SK-N-MC (cell line): ENCODE data around the gene GPX4.

Source experiments
- DNase-seq: peaks from one replicate; pipeline ENCODE4 v3.0.0-alpha.2; 2011; ENCODE audit warnings: low read depth, low spot score
- H3K27ac ChIP-seq: fragments of 200-600 bp; sonication (generic); 2 replicates; pipeline ENCODE4 v1.5.1; 2016; ENCODE audit warnings: mixed run types
- H3K36me3 ChIP-seq: fragments of 200-600 bp; sonication (generic); 2 replicates; pipeline ENCODE4 v1.6.1; 2017; ENCODE audit warnings: antibody characterized with exemption, low read length, mixed read lengths; ENCODE audit not compliant: insufficient read depth
- H3K4me3 ChIP-seq: fragments of 200-600 bp; sonication (generic); 2 replicates; pipeline ENCODE4 v1.5.1; 2016
- H3K9ac ChIP-seq: fragments of 200-600 bp; sonication (generic); 2 replicates; pipeline ENCODE4 v1.8.0; 2017; ENCODE audit warnings: mixed run types, mixed read lengths; ENCODE audit not compliant: insufficient read length
- H3K9me3 ChIP-seq: fragments of 200-600 bp; sonication (generic); 2 replicates; pipeline ENCODE4 v1.6.1; 2017; ENCODE audit warnings: low read depth, mild to moderate bottlenecking, antibody characterized with exemption, low read length, moderate library complexity, mixed read lengths
- EZH2 ChIP-seq: fragments of 200-600 bp; sonication (generic); IDR thresholded peaks from one replicate; pipeline ENCODE4 v1.6.1; 2017; ENCODE audit warnings: antibody characterized with exemption
- FOXP2 ChIP-seq: optimal IDR thresholded peaks from 2 replicates; pipeline ENCODE3; 2011; ENCODE audit warnings: mild to moderate bottlenecking, moderate library complexity; ENCODE audit not compliant: insufficient read depth; ENCODE audit errors: extremely low read length, control extremely low read depth
- POLR2AphosphoS5 ChIP-seq: IDR thresholded peaks from 2 replicates; pipeline ENCODE4 v1.6.1; 2012; ENCODE audit warnings: mild to moderate bottlenecking, low read depth, low read length, borderline replicate concordance

The GPX4 gene

DNA sequence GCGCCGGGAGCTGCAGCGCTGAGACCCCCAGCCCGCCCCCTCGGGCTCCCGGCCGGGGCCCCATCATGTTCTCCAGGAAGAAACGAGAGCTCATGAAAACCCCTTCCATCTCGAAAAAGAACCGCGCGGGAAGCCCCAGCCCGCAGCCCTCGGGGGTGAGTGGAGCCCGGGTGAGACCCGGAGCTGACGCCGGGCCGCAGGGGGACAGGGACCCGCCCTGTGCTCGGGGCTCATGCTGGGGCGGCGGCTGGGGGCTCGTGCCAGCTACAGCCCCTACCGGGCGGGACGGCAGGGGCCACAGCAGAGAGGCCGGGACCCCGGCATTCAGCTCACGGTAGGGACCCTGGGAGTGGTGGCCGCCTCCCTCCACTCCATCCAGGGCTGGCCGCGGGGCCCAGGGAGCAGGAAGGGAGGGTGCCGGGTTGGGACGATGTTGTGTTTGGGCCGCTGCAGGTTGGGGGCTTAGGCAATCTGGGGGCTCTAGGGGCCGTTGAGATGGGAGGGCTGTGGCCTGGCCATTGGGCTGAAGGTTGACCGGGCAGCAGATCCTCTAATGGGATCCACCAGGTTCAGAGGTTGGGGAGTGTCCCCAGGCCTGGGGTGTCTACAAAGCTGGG is 36.3 kb upstream of the GPX4 start:
- no peak overlapping the region for H3K27ac ChIP-seq

DNA sequence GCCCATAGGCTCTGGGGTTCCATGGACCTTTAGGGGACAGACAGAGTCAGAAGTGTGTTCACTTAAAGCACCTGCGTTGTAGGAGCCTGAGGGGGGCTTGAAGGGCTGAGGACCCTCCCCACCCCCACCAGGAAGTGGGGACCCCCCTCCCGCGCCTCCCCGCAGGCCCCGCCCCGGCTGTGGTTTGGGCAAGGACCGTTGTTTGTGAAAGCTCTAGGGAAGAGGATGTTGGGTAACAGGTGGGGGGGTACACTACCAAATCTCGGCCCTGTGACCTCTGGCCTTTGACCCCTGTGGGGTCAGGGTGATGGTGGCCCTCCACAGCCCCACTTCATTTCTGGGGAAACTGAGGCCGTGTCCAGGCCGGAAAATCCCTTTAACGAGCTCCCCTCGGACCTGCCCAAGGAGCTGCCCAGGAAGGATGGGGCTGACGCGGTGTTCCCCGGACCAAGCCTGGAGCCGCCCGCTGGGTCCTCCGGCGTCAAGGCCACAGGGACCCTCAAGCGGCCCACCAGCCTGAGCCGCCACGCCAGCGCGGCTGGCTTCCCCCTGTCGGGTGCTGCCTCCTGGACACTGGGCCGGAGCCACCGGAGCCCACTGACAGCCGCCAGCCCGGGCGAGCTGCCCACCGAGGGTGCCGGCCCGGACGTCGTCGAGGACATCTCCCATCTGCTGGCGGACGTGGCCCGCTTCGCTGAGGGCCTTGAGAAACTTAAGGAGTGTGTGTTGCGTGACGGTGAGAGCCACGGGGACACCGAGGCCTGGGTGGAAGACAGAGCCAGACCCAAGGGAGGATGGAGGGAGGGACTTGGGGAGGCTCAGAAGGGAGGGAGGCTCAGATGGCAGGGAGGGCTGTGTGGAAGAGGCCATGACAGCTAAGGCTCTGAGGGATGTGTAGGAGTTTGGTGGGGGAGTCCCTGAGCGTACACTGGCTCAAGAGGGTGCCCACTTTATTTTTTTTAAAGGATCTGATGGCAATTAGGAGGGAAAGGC is 35.5 kb upstream of the GPX4 start:
- Histone ChIP-seq H3K36me3 (no peaks in the 10 kb centered on the region), H3K9ac (no peak overlapping the region), H3K27ac (no peak overlapping the region), H3K9me3 (no peaks in the 10 kb centered on the region), H3K4me3 (peak overlapping the region; percentile 85)
- no peak for DNase-seq
- TF ChIP-seq FOXP2 (no peak), POLR2AphosphoS5 (no peak), EZH2 (no peak)

More for the DNA sequence above, 36.3 kb upstream of the GPX4 start:
- no peak for DNase-seq
- Histone ChIP-seq H3K9me3 (no peaks in the 10 kb centered on the region), H3K4me3 (peak overlapping the region; percentile 85), H3K9ac (peak overlapping the region; percentile 37), H3K36me3 (no peaks in the 10 kb centered on the region)
- TF ChIP-seq POLR2AphosphoS5 (no peak), FOXP2 (no peak), EZH2 (no peak)

DNA sequence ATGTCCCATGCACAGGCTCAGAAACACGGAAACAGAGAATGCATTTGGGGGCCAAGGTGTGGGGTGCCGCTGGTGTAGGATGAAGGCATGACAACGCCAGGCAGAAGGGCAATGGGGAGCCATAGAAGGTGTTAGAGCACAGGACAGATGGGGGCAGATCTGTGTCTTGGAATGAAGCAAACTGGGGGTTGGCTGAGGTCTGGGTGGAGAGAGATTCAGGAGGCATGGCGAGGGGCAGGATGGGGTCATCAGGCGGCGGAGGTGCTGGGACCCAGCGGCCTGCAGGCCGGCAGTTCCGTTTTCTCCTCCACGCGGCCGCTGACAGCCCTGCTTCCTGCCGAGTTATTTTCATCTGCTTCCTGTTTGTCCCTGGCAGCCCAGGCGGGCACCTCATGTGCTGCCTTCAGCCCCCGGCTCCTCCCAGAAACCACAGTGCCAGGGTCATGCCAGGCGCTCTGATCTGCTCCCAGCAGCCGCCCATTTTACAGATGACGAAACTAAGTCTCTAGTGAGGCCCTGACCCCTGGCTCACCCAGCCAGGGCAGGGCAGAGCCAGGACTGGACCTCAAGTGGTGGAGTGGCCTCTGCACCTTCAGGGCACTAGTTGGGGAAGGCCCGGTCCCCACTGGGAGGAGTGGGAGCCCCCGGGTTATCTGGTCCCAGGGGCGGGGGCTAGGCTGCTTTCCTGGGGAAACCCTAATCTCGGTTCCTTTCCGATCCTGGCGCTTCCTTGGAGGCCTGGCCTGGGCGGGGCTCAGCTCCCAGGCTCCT is 34.6 kb upstream of the GPX4 start:
- DNase-seq = no peak
- Histone ChIP-seq H3K9me3 (no peaks in the 10 kb centered on the region), H3K4me3 (no peak overlapping the region), H3K27ac (no peak overlapping the region), H3K36me3 (no peaks in the 10 kb centered on the region), H3K9ac (no peak overlapping the region)
- TF ChIP-seq EZH2 (no peak), POLR2AphosphoS5 (no peak), FOXP2 (no peak)

DNA sequence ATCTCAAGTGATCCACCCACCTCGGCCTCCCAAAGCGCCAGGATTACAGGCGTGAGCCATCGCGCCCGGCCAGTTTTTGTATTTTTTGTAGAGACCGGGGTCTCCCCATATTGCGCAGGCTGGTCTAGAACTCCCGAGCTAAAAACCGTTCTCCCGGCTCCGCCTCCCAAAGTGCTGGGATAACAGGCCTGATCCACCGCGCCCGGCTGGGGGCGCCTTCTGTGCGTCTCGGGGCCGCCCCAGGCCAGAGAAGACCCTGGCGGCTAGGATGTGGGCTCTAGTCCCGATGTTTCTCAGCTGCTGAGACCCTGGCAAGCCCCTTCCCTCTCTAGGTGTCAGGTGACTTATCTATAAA is 33.2 kb upstream of the GPX4 start:
- Histone ChIP-seq H3K9me3 (no peaks in the 10 kb centered on the region), H3K36me3 (no peaks in the 10 kb centered on the region), H3K27ac (no peak overlapping the region), H3K9ac (no peak overlapping the region), H3K4me3 (peak overlapping the region; percentile 49)
- DNase-seq = no peak
- TF ChIP-seq POLR2AphosphoS5 (no peak), FOXP2 (no peak), EZH2 (no peak)

DNA sequence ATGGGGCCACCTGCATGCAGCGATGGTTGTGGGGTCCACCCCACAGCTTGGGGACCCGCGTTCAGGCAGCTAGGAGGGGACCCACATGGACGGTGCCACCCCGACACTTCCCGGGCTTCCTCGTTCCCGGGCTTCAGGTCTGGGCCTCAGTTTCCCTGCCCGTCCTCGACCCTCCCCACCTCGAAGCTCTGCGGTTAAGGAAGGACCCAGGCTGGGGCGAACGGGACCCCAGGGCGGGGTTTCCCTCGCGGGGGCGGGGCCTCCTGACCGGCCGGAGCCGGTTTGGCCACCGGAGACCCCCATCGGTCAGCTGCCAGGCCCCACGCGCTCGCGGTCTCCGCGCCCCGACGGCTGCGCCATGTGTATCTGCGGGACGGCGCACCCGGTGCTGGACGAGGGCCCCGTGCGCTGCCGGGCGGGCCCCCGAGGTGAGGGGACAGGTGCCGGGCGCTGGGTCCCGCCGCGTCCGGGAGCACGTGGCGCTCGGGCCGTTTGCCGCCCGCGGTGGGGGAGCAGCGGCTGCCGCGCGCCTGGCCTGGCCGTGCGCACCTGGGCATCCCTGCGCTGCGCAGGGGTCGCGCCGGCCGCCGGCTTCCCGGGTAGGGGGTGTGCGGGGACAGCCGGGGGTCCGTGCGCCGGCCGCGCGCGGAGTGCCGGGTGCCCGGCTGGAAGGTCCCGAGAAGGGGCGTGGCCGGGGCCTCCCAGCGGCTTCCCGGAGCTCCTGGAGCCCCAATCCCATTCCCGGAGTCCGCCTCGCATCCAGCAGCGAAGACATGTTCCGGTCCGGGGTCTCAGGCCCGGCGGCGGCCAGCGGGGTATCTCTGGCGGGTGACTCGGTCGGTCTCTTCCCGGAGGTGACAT is 32.6 kb upstream of the GPX4 start:
- H3K36me3 ChIP-seq = no peaks in the 10 kb centered on the region

DNA sequence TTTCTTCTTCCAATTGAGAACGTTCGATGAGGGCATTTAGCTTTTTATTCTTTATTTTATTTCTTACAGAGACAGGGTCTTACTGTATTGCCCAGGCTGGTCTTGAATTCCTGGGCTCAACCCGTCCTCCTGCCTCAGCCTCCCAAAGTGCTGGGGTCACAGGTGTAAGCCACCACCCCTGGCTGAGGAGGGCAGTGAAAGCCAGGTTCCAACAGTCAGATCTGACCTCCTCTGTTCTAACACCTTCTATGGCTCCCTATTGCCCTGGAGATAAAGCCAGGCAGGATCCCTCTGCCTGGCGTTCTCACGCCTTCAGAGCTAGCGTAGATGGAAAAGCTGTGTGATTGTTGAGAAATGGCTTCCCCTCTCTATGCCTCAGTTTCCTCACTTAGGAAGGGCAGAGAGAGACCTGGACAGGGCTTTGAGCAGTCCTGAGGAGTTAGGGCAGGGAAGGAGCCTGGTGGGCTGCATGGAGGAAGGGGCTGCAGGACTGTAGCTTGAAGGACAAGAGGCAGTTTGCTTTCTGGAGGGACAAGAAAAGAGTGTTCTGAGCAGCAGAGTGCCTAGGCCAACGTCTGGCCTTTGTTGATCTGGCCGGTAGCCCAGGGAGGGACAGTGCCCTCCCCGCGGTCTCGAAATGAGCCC is 31.3 kb upstream of the GPX4 start:
- Histone ChIP-seq H3K36me3 (no peaks in the 10 kb centered on the region), H3K4me3 (no peak overlapping the region), H3K27ac (no peak overlapping the region), H3K9me3 (no peaks in the 10 kb centered on the region), H3K9ac (no peak overlapping the region)
- no peak for TF ChIP-seq EZH2
- no peak for TF ChIP-seq POLR2AphosphoS5
- DNase-seq = no peak

More for the DNA sequence above, 32.6 kb upstream of the GPX4 start:
- H3K4me3 ChIP-seq = peak overlapping the region; percentile 49
- H3K27ac ChIP-seq = no peak overlapping the region
- TF ChIP-seq FOXP2 (no peak), EZH2 (no peak), POLR2AphosphoS5 (no peak)
- H3K9ac ChIP-seq = no peak overlapping the region
- no peak for DNase-seq
- no peaks in the 10 kb centered on the region for H3K9me3 ChIP-seq
